ENCODE measurements around the gene PCDHA7. TPM values are rescaled to one million over a fixed set of nuclear protein-coding genes. Genes with fewer than 3 reads are reported as not detected.
"Not testable (repeated sequence)": the region's sequence is repeated elsewhere in the genome, so short reads cannot be mapped to it uniquely, and the experiment has no call there.

Gene PCDHA7
- total RNA-seq, 2 experiments from 2014 or later: not detected

DNA sequence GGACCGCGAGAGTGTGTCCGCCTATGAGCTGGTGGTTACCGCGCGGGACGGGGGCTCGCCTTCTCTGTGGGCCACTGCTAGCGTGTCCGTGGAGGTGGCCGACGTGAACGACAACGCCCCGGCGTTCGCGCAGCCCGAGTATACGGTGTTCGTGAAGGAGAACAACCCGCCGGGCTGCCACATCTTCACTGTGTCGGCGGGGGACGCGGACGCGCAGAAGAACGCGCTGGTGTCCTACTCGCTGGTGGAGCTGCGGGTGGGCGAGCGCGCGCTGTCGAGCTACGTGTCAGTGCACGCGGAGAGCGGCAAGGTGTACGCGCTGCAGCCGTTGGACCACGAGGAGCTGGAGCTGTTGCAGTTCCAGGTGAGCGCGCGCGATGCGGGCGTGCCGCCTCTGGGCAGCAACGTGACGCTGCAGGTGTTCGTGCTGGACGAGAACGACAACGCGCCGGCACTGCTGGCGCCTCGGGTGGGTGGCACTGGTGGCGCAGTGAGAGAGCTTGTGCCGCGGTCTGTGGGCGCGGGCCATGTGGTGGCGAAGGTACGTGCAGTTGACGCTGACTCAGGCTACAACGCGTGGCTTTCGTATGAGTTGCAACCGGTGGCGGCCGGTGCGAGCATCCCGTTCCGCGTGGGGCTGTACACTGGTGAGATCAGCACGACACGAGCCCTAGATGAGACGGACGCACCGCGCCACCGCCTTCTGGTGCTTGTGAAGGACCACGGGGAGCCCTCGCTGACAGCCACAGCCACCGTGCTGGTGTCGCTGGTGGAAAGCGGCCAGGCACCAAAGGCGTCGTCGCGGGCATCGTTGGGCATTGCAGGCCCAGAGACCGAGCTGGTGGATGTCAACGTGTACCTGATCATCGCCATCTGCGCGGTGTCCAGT, 1.8 kb downstream of the PCDHA7 start:
- Mint-ChIP-seq H3K9me3 (ENCODE audit: low read depth) (peaks cover 14% of the 10 kb centered on the region), H3K27ac (no peak overlapping the region), H3K4me3 (no peak overlapping the region), H3K27me3 (peaks cover 3% of the 10 kb centered on the region), H3K4me1 (no peaks in the 10 kb centered on the region), H3K36me3 (peaks cover 1% of the 10 kb centered on the region)
- ATAC-seq: no peak
- CTCF ChIA-PET: no interaction called here
- DNase-seq: no peak

DNA sequence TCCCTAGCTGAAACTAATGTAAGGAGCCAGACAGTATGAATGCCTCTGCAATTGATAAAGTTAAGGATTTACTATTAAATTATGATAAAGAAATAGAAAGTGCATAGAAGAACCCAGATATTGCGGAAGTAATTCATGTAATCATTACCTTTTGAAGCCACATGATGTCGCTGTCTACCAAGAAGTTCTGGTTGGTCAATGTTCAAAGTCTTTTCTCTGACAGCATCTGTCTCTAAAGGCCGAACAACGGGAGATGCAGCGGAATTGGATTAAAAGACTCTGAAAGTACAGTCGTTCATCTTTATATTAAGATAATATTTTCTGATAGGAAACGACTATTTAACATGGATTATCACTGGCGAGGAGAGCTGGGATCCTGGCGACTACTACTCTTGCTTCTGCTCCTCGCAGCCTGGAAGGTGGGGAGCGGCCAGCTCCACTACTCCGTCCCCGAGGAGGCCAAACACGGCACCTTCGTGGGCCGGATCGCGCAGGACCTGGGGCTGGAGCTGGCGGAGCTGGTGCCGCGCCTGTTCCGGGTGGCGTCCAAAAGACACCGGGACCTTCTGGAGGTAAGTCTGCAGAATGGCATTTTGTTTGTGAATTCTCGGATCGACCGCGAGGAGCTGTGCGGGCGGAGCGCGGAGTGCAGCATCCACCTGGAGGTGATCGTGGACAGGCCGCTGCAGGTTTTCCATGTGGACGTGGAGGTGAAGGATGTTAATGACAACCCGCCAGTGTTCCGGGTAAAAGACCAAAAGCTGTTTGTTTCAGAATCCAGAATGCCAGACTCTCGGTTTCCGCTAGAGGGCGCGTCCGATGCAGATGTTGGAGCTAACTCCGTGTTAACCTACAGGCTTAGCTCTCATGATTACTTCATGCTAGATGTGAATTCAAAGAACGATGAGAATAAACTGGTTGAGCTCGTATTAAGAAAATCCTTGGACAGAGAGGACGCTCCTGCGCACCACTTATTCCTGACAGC, 7.2 kb downstream of the PCDHA7 start, which contains the start of gene PCDHA8:
PCDHA8 (plus strand) TSS at position 210 of the 985 bp plus-strand sequence; CDS start at position 345, 135 bp downstream.
- no peaks in the 10 kb centered on the region for H3K27me3 Mint-ChIP-seq
- ATAC-seq: no peak
- no peak within 1 kb of the TSS for H3K27ac Mint-ChIP-seq
- CTCF ChIA-PET: interaction anchor here (1.1 to 1.2 kb wide), 2 partner anchors 18 to 336 kb away, joined by 3 to 4 read pairs; partner anchors contain the start of gene PCDHB8
- H3K9me3 Mint-ChIP-seq (ENCODE audit: low read depth): peaks cover 12% of the 10 kb centered on the region
- H3K4me3 Mint-ChIP-seq: no peak within 1 kb of the TSS
- H3K36me3 Mint-ChIP-seq: peaks cover 2% of the 10 kb centered on the region
- DNase-seq: no peak
- H3K4me1 Mint-ChIP-seq: no peaks in the 10 kb centered on the region

- Mint-ChIP-seq H3K4me3 (no peak overlapping the region), H3K27me3 (no peaks in the 10 kb centered on the region), H3K4me1 (no peaks in the 10 kb centered on the region), H3K27ac (no peak overlapping the region), H3K9me3 (ENCODE audit: low read depth) (peaks cover 16% of the 10 kb centered on the region), H3K36me3 (peaks cover 2% of the 10 kb centered on the region)
- CTCF ChIA-PET: no interaction called here
- no peak for DNase-seq
- ATAC-seq: no peak
These were observed 9.0 kb downstream of the PCDHA7 start for GRCh38 chr5:140842798-140843733.

DNA sequence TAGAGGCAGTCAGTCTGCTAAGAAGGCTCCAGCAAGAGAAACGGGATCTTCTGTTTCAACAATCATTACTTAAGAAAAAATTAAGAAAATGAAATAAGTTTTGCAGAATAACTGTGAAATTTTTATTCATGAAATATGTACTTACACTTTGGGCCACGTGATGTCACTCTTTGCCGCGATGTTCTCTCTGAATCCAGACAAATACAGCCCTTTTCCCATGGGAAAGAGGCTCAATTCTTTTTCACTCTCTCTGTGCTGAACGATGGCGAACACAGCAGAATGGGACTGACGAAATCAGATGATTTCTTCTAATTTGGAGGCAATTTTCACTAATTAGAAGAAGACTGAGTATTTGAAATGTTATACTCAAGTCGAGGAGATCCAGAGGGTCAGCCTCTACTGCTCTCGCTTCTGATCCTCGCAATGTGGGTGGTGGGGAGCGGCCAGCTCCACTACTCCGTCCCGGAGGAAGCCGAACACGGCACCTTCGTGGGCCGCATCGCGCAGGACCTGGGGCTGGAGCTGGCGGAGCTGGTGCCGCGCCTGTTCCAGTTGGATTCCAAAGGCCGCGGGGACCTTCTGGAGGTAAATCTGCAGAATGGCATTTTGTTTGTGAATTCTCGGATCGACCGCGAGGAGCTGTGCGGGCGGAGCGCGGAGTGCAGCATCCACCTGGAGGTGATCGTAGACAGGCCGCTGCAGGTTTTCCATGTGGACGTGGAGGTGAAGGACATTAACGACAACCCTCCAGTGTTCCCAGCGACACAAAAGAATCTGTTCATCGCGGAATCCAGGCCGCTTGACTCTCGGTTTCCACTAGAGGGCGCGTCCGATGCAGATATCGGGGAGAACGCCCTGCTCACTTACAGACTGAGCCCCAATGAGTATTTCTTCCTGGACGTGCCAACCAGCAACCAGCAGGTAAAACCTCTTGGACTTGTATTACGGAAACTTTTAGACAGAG, 14.4 kb downstream of the PCDHA7 start, which contains the start of gene PCDHA9:
PCDHA9 (plus strand) TSS at position 244 of the 964 bp plus-strand sequence; CDS start at position 358, 114 bp downstream.
- H3K4me1 Mint-ChIP-seq, ATAC-seq: not testable (repeated sequence)

GRCh38 chr5:140849831-140850634, 16.0 kb downstream of the PCDHA7 start:
- CTCF ChIA-PET; H3K4me1 Mint-ChIP-seq; H3K27me3 Mint-ChIP-seq; H3K9me3 Mint-ChIP-seq (ENCODE audit: low read depth); H3K4me3 Mint-ChIP-seq; H3K27ac Mint-ChIP-seq; DNase-seq; ATAC-seq; H3K36me3 Mint-ChIP-seq: not testable (repeated sequence)

More for the DNA sequence above, 14.4 kb downstream of the PCDHA7 start, which contains the start of gene PCDHA9:
- H3K36me3 Mint-ChIP-seq, H3K27ac Mint-ChIP-seq, H3K27me3 Mint-ChIP-seq, DNase-seq, CTCF ChIA-PET, H3K4me3 Mint-ChIP-seq: not testable (repeated sequence)
- H3K9me3 Mint-ChIP-seq (ENCODE audit: low read depth): peaks cover 11% of the 10 kb centered on the region

DNA sequence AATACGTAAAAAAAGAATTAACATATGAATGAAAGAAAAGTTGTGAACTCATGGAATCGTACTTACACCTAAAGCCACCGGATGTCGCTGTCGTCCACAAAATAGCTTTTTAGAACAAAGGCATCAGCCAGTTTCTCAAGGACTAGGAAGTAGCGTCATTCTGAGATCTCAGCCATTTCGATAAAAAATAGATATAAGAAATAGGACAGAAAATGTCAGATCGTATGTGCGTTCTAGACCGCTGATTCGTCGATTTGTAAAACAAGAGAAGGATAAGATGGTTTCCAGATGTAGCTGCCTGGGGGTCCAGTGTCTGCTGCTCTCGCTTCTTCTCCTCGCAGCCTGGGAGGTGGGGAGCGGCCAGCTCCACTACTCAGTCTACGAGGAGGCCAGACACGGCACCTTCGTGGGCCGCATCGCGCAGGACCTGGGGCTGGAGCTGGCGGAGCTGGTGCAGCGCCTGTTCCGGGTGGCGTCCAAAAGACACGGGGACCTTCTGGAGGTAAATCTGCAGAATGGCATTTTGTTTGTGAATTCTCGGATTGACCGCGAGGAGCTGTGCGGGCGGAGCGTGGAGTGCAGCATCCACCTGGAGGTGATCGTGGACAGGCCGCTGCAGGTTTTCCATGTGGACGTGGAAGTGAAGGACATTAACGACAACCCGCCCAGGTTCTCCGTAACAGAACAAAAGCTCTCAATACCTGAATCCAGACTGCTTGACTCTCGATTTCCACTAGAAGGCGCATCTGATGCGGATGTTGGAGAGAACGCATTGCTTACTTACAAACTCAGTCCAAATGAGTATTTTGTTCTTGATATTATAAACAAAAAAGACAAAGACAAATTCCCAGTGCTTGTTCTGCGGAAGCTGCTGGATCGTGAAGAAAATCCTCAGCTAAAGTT, 22.0 kb downstream of the PCDHA7 start, which contains the start of gene PCDHA10:
PCDHA10 (plus strand) TSS at position 126 of the 903 bp plus-strand sequence; CDS start at position 278, 152 bp downstream.
- peaks cover 5% of the 10 kb centered on the region for H3K36me3 Mint-ChIP-seq
- peaks cover 13% of the 10 kb centered on the region for H3K9me3 Mint-ChIP-seq (ENCODE audit: low read depth)
- H3K27me3 Mint-ChIP-seq: peaks cover 9% of the 10 kb centered on the region
- H3K27ac Mint-ChIP-seq: no peak within 1 kb of the TSS
- no peaks in the 10 kb centered on the region for H3K4me1 Mint-ChIP-seq
- no peak within 1 kb of the TSS for H3K4me3 Mint-ChIP-seq
- no peak for DNase-seq
- no peak for ATAC-seq
- CTCF ChIA-PET: no interaction called here

GRCh38 chr5:140857177-140857986, 23.3 kb downstream of the PCDHA7 start:
- DNase-seq (no peak), ATAC-seq (no peak)
- Mint-ChIP-seq H3K27ac (no peak overlapping the region), H3K36me3 (peaks cover 5% of the 10 kb centered on the region), H3K4me1 (no peaks in the 10 kb centered on the region), H3K27me3 (peaks cover 9% of the 10 kb centered on the region), H3K4me3 (no peak overlapping the region), H3K9me3 (ENCODE audit: low read depth) (peaks cover 20% of the 10 kb centered on the region)
- CTCF ChIA-PET: interaction anchor here (0.9 kb wide), 1 partner anchor 320 kb away, joined by 3 read pairs; no protein-coding TSS in a partner anchor

DNA sequence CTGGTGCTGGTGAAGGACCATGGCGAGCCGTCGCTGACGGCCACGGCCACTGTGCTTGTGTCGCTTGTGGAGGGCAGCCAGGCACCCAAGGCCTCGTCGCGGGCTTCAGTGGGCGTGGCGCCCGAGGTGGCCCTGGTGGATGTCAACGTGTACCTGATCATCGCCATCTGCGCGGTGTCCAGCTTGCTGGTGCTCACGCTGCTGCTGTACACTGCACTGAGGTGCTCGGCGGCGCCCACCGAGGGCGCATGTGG, 23.8 kb downstream of the PCDHA7 start:
- no peak overlapping the region for H3K27ac Mint-ChIP-seq
- H3K27me3 Mint-ChIP-seq: peaks cover 9% of the 10 kb centered on the region
- no peak for DNase-seq
- no peak for ATAC-seq
- CTCF ChIA-PET: no interaction called here
- H3K4me3 Mint-ChIP-seq: no peak overlapping the region
- H3K4me1 Mint-ChIP-seq: no peaks in the 10 kb centered on the region
- peaks cover 5% of the 10 kb centered on the region for H3K36me3 Mint-ChIP-seq
- peaks cover 20% of the 10 kb centered on the region for H3K9me3 Mint-ChIP-seq (ENCODE audit: low read depth)

DNA sequence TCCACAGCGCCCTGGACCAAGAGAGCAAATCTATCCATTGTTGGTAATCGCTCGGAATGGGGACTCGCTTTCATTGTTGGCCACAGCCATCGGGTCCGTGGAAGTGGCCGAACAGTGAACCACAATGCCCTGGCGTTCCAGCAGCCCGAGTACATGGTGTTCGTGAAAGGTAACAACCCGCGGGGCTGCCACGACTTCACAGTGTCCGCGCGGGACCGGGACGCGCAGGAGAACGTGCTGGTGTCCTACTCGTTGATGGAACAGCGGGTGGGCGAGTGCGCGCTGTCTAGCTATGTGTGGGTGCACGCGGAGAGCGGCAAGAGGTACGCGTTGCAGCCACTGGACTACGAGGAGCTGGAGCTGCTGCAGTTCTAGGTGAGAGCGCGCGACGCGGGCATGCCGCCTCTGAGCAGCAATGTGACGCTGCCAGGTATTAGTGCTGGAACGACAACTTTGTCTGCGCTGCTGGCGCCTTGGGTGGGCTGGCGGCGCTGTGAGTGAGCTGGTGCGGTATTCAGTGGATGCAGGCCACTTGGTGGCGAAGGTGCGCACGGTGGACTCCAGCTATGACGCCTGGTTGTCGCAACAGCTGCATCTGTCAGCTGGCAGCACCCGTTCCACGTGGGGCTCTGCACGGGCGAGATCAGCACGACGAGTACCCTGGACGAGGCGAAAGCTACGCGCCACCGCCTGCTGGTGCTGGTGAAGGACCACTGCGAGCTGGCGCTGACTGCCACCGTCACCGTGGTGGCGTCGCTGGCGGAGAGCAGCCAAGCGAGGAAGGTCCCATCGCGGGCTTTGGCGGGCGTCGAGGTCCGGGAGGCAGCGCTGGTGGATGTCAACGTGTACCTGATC, 28.6 kb downstream of the PCDHA7 start:
- Mint-ChIP-seq H3K36me3 (no peaks in the 10 kb centered on the region), H3K4me3 (no peak overlapping the region), H3K4me1 (no peaks in the 10 kb centered on the region), H3K27me3 (no peaks in the 10 kb centered on the region), H3K27ac (no peak overlapping the region), H3K9me3 (ENCODE audit: low read depth) (peaks cover 8% of the 10 kb centered on the region)
- no peak for DNase-seq
- CTCF ChIA-PET: no interaction called here
- ATAC-seq: no peak
